Chondrocyte (in vitro differentiated cells): ENCODE results near the gene SAMD8. TPM values are rescaled to one million over a fixed set of nuclear protein-coding genes. Genes with fewer than 3 reads are reported as not detected.

Experiments
- DNase-seq: peaks from one replicate; pipeline ENCODE4 v3.0.0; 2021; ENCODE audit warnings: mixed read lengths, low spot score
- H3K27ac Mint-ChIP-seq: one replicate; pipeline ENCODE4 v1.8.0; 2021; ENCODE audit warnings: mild to moderate bottlenecking, moderate library complexity, mixed read lengths; ENCODE audit not compliant: unreplicated experiment
- H3K27me3 Mint-ChIP-seq: 2 replicates; pipeline ENCODE4 v1.8.0; 2021; ENCODE audit warnings: low read depth, mixed read lengths
- H3K36me3 Mint-ChIP-seq: 2 replicates; pipeline ENCODE4 v1.8.0; 2021; ENCODE audit warnings: low read depth, mixed read lengths
- H3K4me1 Mint-ChIP-seq: 2 replicates; pipeline ENCODE4 v1.8.0; 2021; ENCODE audit warnings: low read depth, mild to moderate bottlenecking, mixed read lengths
- H3K4me3 Mint-ChIP-seq: one replicate; pipeline ENCODE4 v1.8.0; 2021; ENCODE audit warnings: mild to moderate bottlenecking, moderate library complexity, mixed read lengths; ENCODE audit not compliant: unreplicated experiment
- H3K9me3 Mint-ChIP-seq: 2 replicates; pipeline ENCODE4 v1.8.0; 2021; ENCODE audit warnings: low read depth, mixed read lengths
- total RNA-seq: library from RNA; stranded (reverse); gene quantifications from 3 replicates; pipeline ENCODE4 v1.2.1, GENCODE V29; 2021
- TF ChIP-seq, protein P1 (sequence below): fragments of 200-600 bp; sonication (generic); IDR thresholded peaks from 2 replicates; pipeline ENCODE4 v1.5.0; 2021; ENCODE audit warnings: antibody characterized with exemption, mild to moderate bottlenecking, moderate library complexity

Gene SAMD8
- total RNA-seq, 1 donor from 2014 or later: 24.7 TPM

DNA sequence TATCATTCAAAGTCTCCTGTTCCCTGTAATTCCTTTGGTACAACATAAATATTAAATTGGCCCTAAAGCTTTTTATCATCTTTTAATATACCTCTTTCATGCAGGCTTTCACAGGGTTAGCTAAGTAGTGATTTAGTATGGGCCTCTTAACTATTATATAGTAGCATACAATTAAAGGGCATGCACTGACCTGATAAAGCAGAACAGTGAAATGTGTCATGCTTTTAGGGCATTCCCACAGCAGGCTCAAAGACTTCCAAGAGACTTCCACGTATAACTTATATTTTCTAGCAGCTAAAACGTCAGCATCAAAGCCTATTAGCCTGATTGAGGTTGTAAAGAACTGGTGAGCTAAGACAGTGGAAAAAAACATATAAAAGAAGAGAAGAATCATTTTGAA is 35.3 kb downstream of the SAMD8 start:
- no peaks in the 10 kb centered on the region for H3K9me3 Mint-ChIP-seq
- H3K4me3 Mint-ChIP-seq: no peak overlapping the region
- no peak for DNase-seq
- no peak overlapping the region for H3K27ac Mint-ChIP-seq
- H3K4me1 Mint-ChIP-seq: peaks cover 44% of the 10 kb centered on the region
- peaks cover 5% of the 10 kb centered on the region for H3K36me3 Mint-ChIP-seq
- TF ChIP-seq, protein P1, sequence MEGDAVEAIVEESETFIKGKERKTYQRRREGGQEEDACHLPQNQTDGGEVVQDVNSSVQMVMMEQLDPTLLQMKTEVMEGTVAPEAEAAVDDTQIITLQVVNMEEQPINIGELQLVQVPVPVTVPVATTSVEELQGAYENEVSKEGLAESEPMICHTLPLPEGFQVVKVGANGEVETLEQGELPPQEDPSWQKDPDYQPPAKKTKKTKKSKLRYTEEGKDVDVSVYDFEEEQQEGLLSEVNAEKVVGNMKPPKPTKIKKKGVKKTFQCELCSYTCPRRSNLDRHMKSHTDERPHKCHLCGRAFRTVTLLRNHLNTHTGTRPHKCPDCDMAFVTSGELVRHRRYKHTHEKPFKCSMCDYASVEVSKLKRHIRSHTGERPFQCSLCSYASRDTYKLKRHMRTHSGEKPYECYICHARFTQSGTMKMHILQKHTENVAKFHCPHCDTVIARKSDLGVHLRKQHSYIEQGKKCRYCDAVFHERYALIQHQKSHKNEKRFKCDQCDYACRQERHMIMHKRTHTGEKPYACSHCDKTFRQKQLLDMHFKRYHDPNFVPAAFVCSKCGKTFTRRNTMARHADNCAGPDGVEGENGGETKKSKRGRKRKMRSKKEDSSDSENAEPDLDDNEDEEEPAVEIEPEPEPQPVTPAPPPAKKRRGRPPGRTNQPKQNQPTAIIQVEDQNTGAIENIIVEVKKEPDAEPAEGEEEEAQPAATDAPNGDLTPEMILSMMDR: no peak
- no peaks in the 10 kb centered on the region for H3K27me3 Mint-ChIP-seq

DNA sequence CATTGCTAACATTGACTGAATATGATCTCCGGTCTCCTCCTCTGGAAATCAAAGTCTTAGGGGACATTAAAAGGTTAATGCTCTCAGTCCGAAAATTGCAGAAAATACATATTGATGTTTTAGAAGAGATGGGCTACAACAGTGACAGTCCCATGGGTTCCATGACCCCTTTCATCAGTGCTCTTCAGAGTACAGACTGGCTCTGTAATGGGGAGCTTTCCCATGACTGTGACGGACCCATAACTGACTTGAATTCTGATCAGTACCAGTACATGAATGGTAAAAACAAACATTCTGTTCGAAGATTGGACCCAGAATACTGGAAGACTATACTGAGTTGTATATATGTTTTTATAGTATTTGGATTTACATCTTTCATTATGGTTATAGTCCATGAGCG is 39.2 kb downstream of the SAMD8 start:
- Mint-ChIP-seq H3K27ac (no peak overlapping the region), H3K4me3 (no peak overlapping the region), H3K4me1 (peaks cover 19% of the 10 kb centered on the region), H3K36me3 (peaks cover 9% of the 10 kb centered on the region), H3K27me3 (no peaks in the 10 kb centered on the region), H3K9me3 (no peaks in the 10 kb centered on the region)
- TF ChIP-seq, protein P1: no peak
- no peak for DNase-seq

DNA sequence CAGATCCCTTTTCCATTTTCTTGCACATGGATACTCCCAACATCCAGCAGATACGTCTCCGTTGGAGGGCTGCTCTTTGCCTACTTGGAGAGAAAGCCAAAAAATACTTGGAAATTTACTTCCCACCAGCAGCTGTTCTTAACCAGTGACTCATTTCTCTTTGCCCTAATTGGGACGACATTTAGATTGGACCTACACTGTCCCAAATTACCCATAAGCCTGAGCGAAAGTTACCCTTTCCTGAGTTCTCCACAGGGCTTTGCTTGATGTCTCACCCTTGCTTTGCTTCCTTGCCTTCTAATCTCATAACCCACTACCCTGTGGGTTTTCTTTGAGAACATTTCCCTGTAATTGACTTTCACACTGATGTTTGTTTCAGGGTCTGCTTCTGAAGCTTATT is 48.1 kb downstream of the SAMD8 start:
- TF ChIP-seq, protein P1: no peak
- no peak overlapping the region for H3K4me3 Mint-ChIP-seq
- no peak for DNase-seq
- H3K27me3 Mint-ChIP-seq: no peaks in the 10 kb centered on the region
- H3K27ac Mint-ChIP-seq: no peak overlapping the region
- H3K9me3 Mint-ChIP-seq: no peaks in the 10 kb centered on the region
- H3K4me1 Mint-ChIP-seq: peaks cover 7% of the 10 kb centered on the region
- H3K36me3 Mint-ChIP-seq: peaks cover 6% of the 10 kb centered on the region

DNA sequence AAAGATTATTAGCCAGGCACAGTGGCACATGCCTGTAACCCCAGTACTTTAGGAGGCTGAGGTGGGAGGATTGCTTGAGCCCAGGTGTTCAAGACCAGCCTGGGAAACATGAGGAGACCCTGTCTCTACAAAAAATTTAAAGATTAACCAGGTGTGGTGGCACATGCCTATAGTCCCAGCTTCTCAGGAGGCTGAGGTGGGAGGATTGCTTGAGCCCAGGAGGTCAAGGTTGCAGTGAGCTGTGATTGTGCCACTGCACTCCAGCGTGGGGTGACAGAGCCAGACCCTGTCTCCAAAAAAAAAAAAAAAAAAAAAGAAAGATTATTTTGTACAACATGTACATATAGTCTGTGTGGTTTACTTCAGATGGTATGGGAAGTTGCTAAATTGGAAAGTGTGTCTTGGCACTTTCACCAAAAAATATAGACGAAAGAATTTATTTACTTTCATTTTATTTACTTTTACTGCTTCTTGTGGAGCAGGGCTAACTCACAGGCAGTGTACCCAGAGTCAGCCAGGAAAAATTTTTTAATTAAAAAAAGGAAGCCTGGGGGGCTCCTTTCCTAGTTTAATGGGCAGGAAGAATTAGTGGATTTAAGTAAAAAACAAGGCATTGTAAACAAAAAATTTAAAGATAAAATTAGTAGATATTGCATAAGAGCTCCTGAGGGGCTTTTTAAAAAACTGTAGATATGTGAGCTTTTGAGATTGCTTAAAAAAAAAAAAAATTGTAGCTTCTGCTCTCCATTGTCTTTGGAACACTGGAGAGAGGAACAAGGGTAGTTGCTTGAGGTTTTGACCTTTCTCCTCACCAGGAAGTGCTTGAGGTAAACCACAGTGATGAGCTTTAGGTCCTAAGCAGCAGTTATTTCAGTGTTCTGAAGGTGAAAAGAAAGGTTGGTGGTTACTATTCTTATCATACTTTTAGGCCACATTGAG is 54.5 kb downstream of the SAMD8 start:
- Mint-ChIP-seq H3K4me1 (peaks cover 10% of the 10 kb centered on the region), H3K27me3 (no peaks in the 10 kb centered on the region), H3K9me3 (no peaks in the 10 kb centered on the region), H3K4me3 (no peak overlapping the region), H3K36me3 (peaks cover 5% of the 10 kb centered on the region), H3K27ac (no peak overlapping the region)
- DNase-seq: no peak
- TF ChIP-seq, protein P1: no peak

DNA sequence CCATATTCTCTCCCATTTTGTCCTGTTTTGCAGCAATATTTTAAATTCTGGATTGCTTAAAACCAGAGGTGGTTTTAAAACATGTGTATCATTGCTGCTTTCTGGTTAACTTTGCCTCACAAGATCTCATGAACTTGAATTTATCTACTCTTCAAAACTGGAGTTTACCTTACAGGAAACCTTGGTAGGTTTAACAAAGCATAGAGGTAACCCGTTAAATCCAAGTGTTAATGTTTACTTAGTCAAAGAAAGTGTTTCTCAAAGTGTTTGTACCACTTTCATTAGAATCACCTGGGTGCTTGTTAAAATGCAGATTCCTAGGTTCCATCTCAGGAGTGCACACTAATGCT is 55.1 kb downstream of the SAMD8 start:
- Mint-ChIP-seq H3K36me3 (peaks cover 5% of the 10 kb centered on the region), H3K27ac (no peak overlapping the region), H3K27me3 (no peaks in the 10 kb centered on the region), H3K9me3 (no peaks in the 10 kb centered on the region), H3K4me1 (peaks cover 10% of the 10 kb centered on the region), H3K4me3 (no peak overlapping the region)
- TF ChIP-seq, protein P1: no peak
- DNase-seq: no peak
